Heart left ventricle (tissue), 13 donors: Measurements from ENCODE around the gene PML.

Experiments used
- CTCF ChIP-seq, 12 donors: fragments of 200-600 bp; sonication (generic) in 4 of 12; IDR thresholded peaks; one replicate each; pipeline versions ENCODE4 v1.5.0 to v1.8.0; 2018 to 2022; ENCODE audit warnings: antibody characterized with exemption in 12 of 12, mild to moderate bottlenecking in 5 of 12
- POLR2A ChIP-seq, 2 donors: fragments of 450-650 bp; IDR thresholded peaks; one replicate each; pipeline ENCODE4 v1.6.1; 2017; ENCODE audit warnings: antibody characterized with exemption in 2 of 2, mild to moderate bottlenecking in 2 of 2, moderate library complexity in 2 of 2
- donor health status: ischemic (EF 13 %, LVEDD 7.1; RV severe dilation, severe dysfunction).
- donor health status: DM: no; HTN: yes; CAD: no.
- donor health status: DM: no; HTN: no; CAD: no.
- donor health status: ischemic (EF 25% LVEDD 6.9; RV normal size, moderate dysfunction).
- donor health status: ischemic (EF 25% LVEDD 5.7; RV mildly dilated, moderate dysfunction).
- donor health status: ischemic (EF 35%, LVEDD 5.7; RV mildly dilated, moderate dysfunction).
- donor health status: nonischemic (EF 11% LVEDD 7.7; RV severe dilation, severe dysfunction).
- donor health status: DM: yes; HTN: yes; CAD: no.
- donor health status: PGD.
- donor health status: ischemic (EF 29% LVEDD 5.4; RV normal size, mild dysfunction).
- donor health status: nonischemic (EF 23%, LVEDD 6.1; RV moderate dilation, normal function).

DNA sequence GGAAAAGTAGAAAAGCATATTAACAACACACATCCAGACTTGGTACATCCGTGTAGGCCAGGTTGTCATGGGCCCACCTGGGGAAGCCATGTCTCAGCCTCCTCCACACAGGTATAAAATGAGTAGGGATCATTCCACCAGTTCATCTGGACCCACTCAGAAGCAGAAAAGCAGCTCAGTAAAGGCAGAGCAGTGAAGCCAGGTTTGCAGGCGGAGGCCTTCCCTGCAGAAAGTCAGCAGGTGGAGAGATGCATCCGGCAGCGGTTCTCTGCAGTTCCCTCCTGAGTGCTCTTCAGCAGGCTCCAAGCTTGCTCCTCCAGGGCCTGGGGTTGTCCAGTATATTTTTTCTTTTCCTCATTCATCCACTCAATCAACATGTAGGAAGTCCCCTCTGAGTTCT is 46.1 kb upstream of the PML start:
- TF ChIP-seq CTCF (IDR thresholded peaks at IDR 0.05): no peak
- no peak for TF ChIP-seq POLR2A (IDR thresholded peaks at IDR 0.05)
